ENCODE measurements around the gene DGKB.

DGKB gene

GRCh38 chr7:14510268-14510667 is 392.3 kb downstream of the DGKB start:
- TF ChIP-seq CTCF (IDR thresholded peaks at IDR 0.05; ENCODE audit: low read depth, low read length, missing control alignments): no peak
- DNase-seq (ENCODE audit: low read depth): no peak
- no peak overlapping the region for H3K4me3 ChIP-seq (ENCODE audit: low read depth, low read length)
- in situ Hi-C loops (cut with HindIII; ENCODE audit: low sequenced_read_pairs): no loop called here

GRCh38 chr7:14507617-14508016 is 394.9 kb downstream of the DGKB start:
- H3K4me3 ChIP-seq (ENCODE audit: low read depth, low read length): no peak overlapping the region
- in situ Hi-C loops (cut with HindIII; ENCODE audit: low sequenced_read_pairs): no loop called here
- TF ChIP-seq CTCF (IDR thresholded peaks at IDR 0.05; ENCODE audit: low read depth, low read length, missing control alignments): no peak
- peak; percentile 31 for DNase-seq (ENCODE audit: low read depth)

- H3K4me3 ChIP-seq (ENCODE audit: low read depth, low read length): no peak overlapping the region
- in situ Hi-C loops (cut with HindIII; ENCODE audit: low sequenced_read_pairs): no loop called here
- peak; percentile 67 for DNase-seq (ENCODE audit: low read depth)
- no peak for TF ChIP-seq CTCF (IDR thresholded peaks at IDR 0.05; ENCODE audit: low read depth, low read length, missing control alignments)
Observed at GRCh38 chr7:14505906-14506305, 396.6 kb downstream of the DGKB start.

GRCh38 chr7:14504134-14504533 is 398.4 kb downstream of the DGKB start:
- no peak for TF ChIP-seq CTCF (IDR thresholded peaks at IDR 0.05; ENCODE audit: low read depth, low read length, missing control alignments)
- no peak overlapping the region for H3K4me3 ChIP-seq (ENCODE audit: low read depth, low read length)
- no peak for DNase-seq (ENCODE audit: low read depth)
- in situ Hi-C loops (cut with HindIII; ENCODE audit: low sequenced_read_pairs): no loop called here

GRCh38 chr7:14503623-14504022 is 398.9 kb downstream of the DGKB start:
- TF ChIP-seq CTCF (IDR thresholded peaks at IDR 0.05; ENCODE audit: low read depth, low read length, missing control alignments): no peak
- DNase-seq (ENCODE audit: low read depth): no peak
- in situ Hi-C loops (cut with HindIII; ENCODE audit: low sequenced_read_pairs): no loop called here
- H3K4me3 ChIP-seq (ENCODE audit: low read depth, low read length): no peak overlapping the region

GRCh38 chr7:14501436-14501835 is 401.1 kb downstream of the DGKB start:
- H3K4me3 ChIP-seq (ENCODE audit: low read depth, low read length): no peak overlapping the region
- in situ Hi-C loops (cut with HindIII; ENCODE audit: low sequenced_read_pairs): no loop called here
- no peak for DNase-seq (ENCODE audit: low read depth)
- no peak for TF ChIP-seq CTCF (IDR thresholded peaks at IDR 0.05; ENCODE audit: low read depth, low read length, missing control alignments)

GRCh38 chr7:14497390-14497789 is 405.2 kb downstream of the DGKB start:
- DNase-seq (ENCODE audit: low read depth): no peak
- no peak for TF ChIP-seq CTCF (IDR thresholded peaks at IDR 0.05; ENCODE audit: low read depth, low read length, missing control alignments)
- in situ Hi-C loops (cut with HindIII; ENCODE audit: low sequenced_read_pairs): no loop called here
- H3K4me3 ChIP-seq (ENCODE audit: low read depth, low read length): no peak overlapping the region
